HEK293T (cell line): ENCODE results near the gene FMNL1.

ENCODE experiments used
- ARNT ChIP-seq: fragments of 450-650 bp; IDR thresholded peaks from 2 replicates; pipeline ENCODE4 v1.6.1; 2017; ENCODE audit warnings: mild to moderate bottlenecking
- BHLHE40 ChIP-seq: fragments of 450-650 bp; IDR thresholded peaks from 2 replicates; pipeline ENCODE4 v1.6.1; 2016; ENCODE audit warnings: mild to moderate bottlenecking, moderate library complexity, borderline replicate concordance
- CTBP1 ChIP-seq: fragments of 450-650 bp; IDR thresholded peaks from 2 replicates; pipeline ENCODE4 v1.6.1; 2016; ENCODE audit warnings: borderline replicate concordance
- ELF4 ChIP-seq: fragments of 450-650 bp; IDR thresholded peaks from 2 replicates; pipeline ENCODE4 v1.6.1; 2017; ENCODE audit warnings: antibody characterized with exemption
- FOXM1 ChIP-seq: fragments of 450-650 bp; IDR thresholded peaks from 2 replicates; pipeline ENCODE4 v1.6.1; 2017; ENCODE audit warnings: mild to moderate bottlenecking, borderline replicate concordance
- HDGF ChIP-seq: fragments of 450-650 bp; IDR thresholded peaks from 2 replicates; pipeline ENCODE4 v1.6.1; 2017; ENCODE audit warnings: antibody characterized with exemption, borderline replicate concordance
- PKNOX1 ChIP-seq: fragments of 450-650 bp; IDR thresholded peaks from 2 replicates; pipeline ENCODE4 v1.6.1; 2016
- SP1 ChIP-seq: fragments of 450-650 bp; IDR thresholded peaks from 2 replicates; pipeline ENCODE4 v1.6.1; 2017
- SUZ12 ChIP-seq: fragments of 450-650 bp; IDR thresholded peaks from 2 replicates; pipeline ENCODE4 v1.6.1; 2016; ENCODE audit warnings: mild to moderate bottlenecking
- TARDBP ChIP-seq: fragments of 450-650 bp; IDR thresholded peaks from 2 replicates; pipeline ENCODE4 v1.6.1; 2016

GRCh38 chr17:45233423-45233924 is 11.8 kb downstream of the FMNL1 start:
- TF ChIP-seq ARNT (no peak), BHLHE40 (no peak), PKNOX1 (no peak), HDGF (no peak), CTBP1 (no peak), ELF4 (no peak), SUZ12 (no peak), SP1 (no peak), FOXM1 (no peak), TARDBP (no peak)
